B cell (primary cell): ENCODE measurements around the gene MYO16. TPM values are rescaled to one million over a fixed set of nuclear protein-coding genes. Genes with fewer than 3 reads are reported as not detected.

Experiments used
- ATAC-seq: fragments of 200-7000 bp; cut with Tn5 transposase; one replicate; pipeline ENCODE4 v1.10.0; 2021; ENCODE audit warnings: low read depth, mild to moderate bottlenecking, moderate number of reproducible peaks, moderate library complexity
- CTCF ChIA-PET: fragments of 350-600 bp; sonication (Branson Sonifier 250); formaldehyde crosslinking; loops from one replicate; lab custom pipeline; 2021; ENCODE audit warnings: antibody characterized with exemption, inconsistent platforms; lab: Charles Lee
- POLR2A ChIA-PET: fragments of 350-600 bp; sonication (Branson Sonifier 250); formaldehyde crosslinking; loops from one replicate; lab custom pipeline; 2021; ENCODE audit warnings: antibody characterized with exemption; lab: Charles Lee
- DNase-seq: peaks from one replicate; pipeline ENCODE4 v3.0.0; 2013
- H2AFZ ChIP-seq: 2 replicates; pipeline ENCODE4 v1.6.1; 2012; ENCODE audit warnings: mild to moderate bottlenecking, low read depth, low read length; ENCODE audit not compliant: insufficient read depth, poor library complexity, severe bottlenecking
- H3K27ac ChIP-seq, 2 donors: 1 replicate in 1 of 2; 2 replicates in 1 of 2; pipeline ENCODE4 v1.5.1; 2012 to 2013; ENCODE audit warnings: low read length in 2 of 2, mild to moderate bottlenecking in 2 of 2, moderate library complexity in 1 of 2
- H3K27me3 ChIP-seq, 4 experiments: fragments of 200-600 bp in 1 of 4; sonication (generic) in 1 of 4; replicated peaks in 1 of 4; 1 replicate in 2 of 4; 2 replicates in 2 of 4; pipeline versions ENCODE4 v1.6.1 to v1.7.0; 2013 to 2016; ENCODE audit warnings: low read length in 3 of 4, mild to moderate bottlenecking in 2 of 4, mixed read lengths in 1 of 4, moderate library complexity in 1 of 4; ENCODE audit not compliant: insufficient read depth in 4 of 4, control insufficient read depth in 3 of 4; ENCODE audit errors: control extremely low read depth in 1 of 4
- H3K36me3 ChIP-seq, 2 experiments: replicated peaks in 1 of 2; 1 replicate in 1 of 2; 2 replicates in 1 of 2; pipeline versions ENCODE4 v1.6.1 to v1.7.1; 2013; ENCODE audit warnings: low read length in 1 of 2; ENCODE audit not compliant: insufficient read depth in 2 of 2, control insufficient read depth in 1 of 2; ENCODE audit errors: control extremely low read depth in 1 of 2, extremely low read depth in 1 of 2
- H3K4me1 ChIP-seq, 2 donors: fragments of 200-600 bp in 1 of 2; sonication (generic) in 1 of 2; 1 replicate in 1 of 2; 2 replicates in 1 of 2; pipeline versions ENCODE4 v1.5.1 to v1.6.1; 2013 to 2017; ENCODE audit warnings: low read length in 2 of 2; ENCODE audit not compliant: control insufficient read depth in 2 of 2, insufficient read depth in 2 of 2
- H3K4me2 ChIP-seq: replicated peaks from 2 replicates; pipeline ENCODE3; 2012; ENCODE audit warnings: mild to moderate bottlenecking, low read depth, low read length; ENCODE audit not compliant: poor library complexity, severe bottlenecking
- H3K4me3 ChIP-seq, 5 experiments: fragments of 200-600 bp in 1 of 5; sonication (generic) in 1 of 5; 1 replicate in 3 of 5; 2 replicates in 2 of 5; pipeline versions ENCODE4 v1.5.1 to v1.7.0; 2011 to 2016; ENCODE audit warnings: low read length in 4 of 5, mild to moderate bottlenecking in 4 of 5, low read depth in 2 of 5, control low read depth in 1 of 5, moderate library complexity in 1 of 5; ENCODE audit not compliant: insufficient read depth in 1 of 5; ENCODE audit errors: control extremely low read depth in 1 of 5, extremely low read depth in 1 of 5
- H3K79me2 ChIP-seq: fragments of 200-600 bp; sonication (generic); one replicate; pipeline ENCODE4 v1.6.0; 2016; ENCODE audit warnings: low read length; ENCODE audit not compliant: control insufficient read depth, insufficient read depth
- H3K9ac ChIP-seq: fragments of 200-600 bp; sonication (generic); 2 replicates; pipeline ENCODE4 v1.6.1; 2017; ENCODE audit warnings: mild to moderate bottlenecking, low read length, moderate library complexity
- H3K9me3 ChIP-seq, 3 donors: one replicate each; pipeline versions ENCODE4 v1.6.1 to v1.7.1; 2013; ENCODE audit warnings: low read length in 2 of 3; ENCODE audit not compliant: control insufficient read depth in 2 of 3, insufficient read depth in 1 of 3; ENCODE audit errors: control extremely low read depth in 1 of 3
- H4K20me1 ChIP-seq: 2 replicates; pipeline ENCODE4 v1.6.0; 2012; ENCODE audit warnings: mild to moderate bottlenecking, low read length; ENCODE audit not compliant: insufficient read depth, control insufficient read depth, poor library complexity, severe bottlenecking
- H3K27ac Mint-ChIP-seq: one replicate; pipeline ENCODE4 v1.8.0; 2021; ENCODE audit warnings: mixed read lengths
- H3K27me3 Mint-ChIP-seq: one replicate; pipeline ENCODE4 v1.8.0; 2021; ENCODE audit warnings: mixed read lengths
- H3K4me1 Mint-ChIP-seq: one replicate; pipeline ENCODE4 v1.8.0; 2021; ENCODE audit warnings: mixed read lengths
- H3K4me3 Mint-ChIP-seq: one replicate; pipeline ENCODE4 v1.8.0; 2021; ENCODE audit warnings: mixed read lengths
- H3K9me3 Mint-ChIP-seq: one replicate; pipeline ENCODE4 v1.8.0; 2022; ENCODE audit warnings: mixed read lengths; ENCODE audit not compliant: insufficient read depth
- EZH2 ChIP-seq: IDR thresholded peaks from 2 replicates; pipeline ENCODE4 v1.6.1; 2012; ENCODE audit warnings: borderline replicate concordance, low read depth, mild to moderate bottlenecking, moderate library complexity, low read length; ENCODE audit not compliant: insufficient read depth, poor library complexity, severe bottlenecking
- WGBS: methylation state at CpG from one replicate; pipeline ENCODE4 v1.1.5; 2013; ENCODE audit warnings: missing lambda C conversion rate; ENCODE audit not compliant: insufficient coverage; 5-methylcytosine and 5-hydroxymethylcytosine counted together
- intact Hi-C: fragments of 100-400 bp; cut with micrococcal nuclease; formaldehyde crosslinking; loops from one replicate; pipeline ENCODE4 v1.10.0; 2022
- polyA plus RNA-seq: library from polyadenylated mRNA; depleted of rRNA; stranded (reverse); fragments of >200 nt; gene quantifications from 2 replicates; pipeline ENCODE4 v1.2.3, GENCODE V29; 2012
- total RNA-seq, 2 donors: library from RNA; stranded (reverse); fragments of 120-200 nt in 1 of 2; gene quantifications; 1 replicate in 1 of 2; 2 replicates in 1 of 2; pipeline versions ENCODE4 v1.2.3 to v1.2.4, GENCODE V29; 2013 to 2022
- TF ChIP-seq, protein P1 (sequence below): fragments of 200-600 bp; IDR thresholded peaks from one replicate; pipeline ENCODE4 v1.8.0; 2022; ENCODE audit warnings: antibody characterized with exemption, mild to moderate bottlenecking

Gene MYO16
- total and polyA plus RNA-seq, 2 donors (not counting 1 experiment from before 2014, with no cell fraction given), result not detected

DNA sequence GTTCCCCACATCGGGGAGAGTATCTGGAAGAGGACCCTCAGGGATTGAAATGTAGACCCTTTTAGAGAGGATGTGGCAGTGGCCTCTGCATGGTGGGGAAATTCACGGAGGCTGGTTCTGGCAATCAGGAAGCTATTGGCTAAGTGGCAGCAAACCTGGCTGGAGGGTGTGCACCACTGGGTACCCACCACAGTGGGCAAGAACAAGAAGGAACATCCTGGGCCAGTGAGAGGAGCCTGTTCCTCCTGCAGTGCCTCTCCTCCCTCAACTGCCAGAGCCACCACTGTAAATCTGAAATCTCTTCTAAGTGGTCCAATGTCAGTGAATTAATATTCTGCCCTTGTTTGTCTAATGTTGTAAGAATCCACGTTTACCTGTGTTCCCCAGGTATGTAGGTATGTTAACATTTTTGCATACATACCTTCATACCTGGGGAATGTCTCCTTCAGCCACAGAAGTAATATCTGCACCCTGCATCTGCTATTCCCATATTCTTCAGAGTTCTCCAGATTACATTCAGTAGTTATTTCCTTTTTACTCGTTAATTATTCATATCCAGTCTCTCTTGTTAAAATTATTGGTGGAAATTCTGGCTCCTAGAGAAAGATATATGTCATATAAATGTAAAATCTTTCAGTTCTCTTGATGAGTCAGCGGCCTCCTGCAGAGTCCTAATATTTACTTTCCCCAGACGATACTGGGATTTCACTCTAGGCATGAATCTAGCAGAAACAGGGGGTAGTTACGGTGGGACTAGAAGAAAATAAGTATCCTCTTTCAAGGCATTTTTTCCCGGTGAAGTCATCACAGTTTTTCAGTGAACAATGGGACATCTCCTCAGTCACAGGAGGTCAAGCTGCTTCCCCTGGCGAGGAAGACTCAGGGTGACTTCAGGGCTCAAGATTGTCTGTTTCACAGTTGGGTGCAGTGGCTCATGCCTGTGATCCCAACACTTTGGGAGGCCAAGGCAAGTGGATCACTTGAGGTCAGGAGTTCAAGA is 148.3 kb downstream of the MYO16 start:
- H3K4me3 ChIP-seq, result no peak overlapping the region
- no peaks in the 10 kb centered on the region for H3K27me3 Mint-ChIP-seq
- H4K20me1 ChIP-seq, result no peaks in the 10 kb centered on the region
- H3K9me3 ChIP-seq, result peaks cover 0 to 5% (median 0%) of the 10 kb centered on the region in 3 donors
- no peaks in the 10 kb centered on the region for H3K79me2 ChIP-seq
- no peak overlapping the region for H3K27ac ChIP-seq
- ChIA-PET POLR2A (no interaction called here), CTCF (no interaction called here)
- no peaks in the 10 kb centered on the region for H3K4me1 ChIP-seq
- no peak overlapping the region for H3K4me3 Mint-ChIP-seq
- H3K36me3 ChIP-seq, result no peaks in the 10 kb centered on the region
- TF ChIP-seq, protein P1, sequence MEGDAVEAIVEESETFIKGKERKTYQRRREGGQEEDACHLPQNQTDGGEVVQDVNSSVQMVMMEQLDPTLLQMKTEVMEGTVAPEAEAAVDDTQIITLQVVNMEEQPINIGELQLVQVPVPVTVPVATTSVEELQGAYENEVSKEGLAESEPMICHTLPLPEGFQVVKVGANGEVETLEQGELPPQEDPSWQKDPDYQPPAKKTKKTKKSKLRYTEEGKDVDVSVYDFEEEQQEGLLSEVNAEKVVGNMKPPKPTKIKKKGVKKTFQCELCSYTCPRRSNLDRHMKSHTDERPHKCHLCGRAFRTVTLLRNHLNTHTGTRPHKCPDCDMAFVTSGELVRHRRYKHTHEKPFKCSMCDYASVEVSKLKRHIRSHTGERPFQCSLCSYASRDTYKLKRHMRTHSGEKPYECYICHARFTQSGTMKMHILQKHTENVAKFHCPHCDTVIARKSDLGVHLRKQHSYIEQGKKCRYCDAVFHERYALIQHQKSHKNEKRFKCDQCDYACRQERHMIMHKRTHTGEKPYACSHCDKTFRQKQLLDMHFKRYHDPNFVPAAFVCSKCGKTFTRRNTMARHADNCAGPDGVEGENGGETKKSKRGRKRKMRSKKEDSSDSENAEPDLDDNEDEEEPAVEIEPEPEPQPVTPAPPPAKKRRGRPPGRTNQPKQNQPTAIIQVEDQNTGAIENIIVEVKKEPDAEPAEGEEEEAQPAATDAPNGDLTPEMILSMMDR, result no peak
- no peak for TF ChIP-seq EZH2
- H3K4me2 ChIP-seq, result no peak overlapping the region
- intact Hi-C loops, result no loop called here
- H3K9me3 Mint-ChIP-seq, result peaks cover 2% of the 10 kb centered on the region
- H3K27me3 ChIP-seq, result no peaks in the 10 kb centered on the region
- 58% methylated on average over 2 of the region's 9 CpGs for WGBS
- no peak overlapping the region for H3K27ac Mint-ChIP-seq
- H2AFZ ChIP-seq, result no peak overlapping the region
- no peak for DNase-seq
- no peaks in the 10 kb centered on the region for H3K4me1 Mint-ChIP-seq
- ATAC-seq, result no peak
- H3K9ac ChIP-seq, result no peak overlapping the region

DNA sequence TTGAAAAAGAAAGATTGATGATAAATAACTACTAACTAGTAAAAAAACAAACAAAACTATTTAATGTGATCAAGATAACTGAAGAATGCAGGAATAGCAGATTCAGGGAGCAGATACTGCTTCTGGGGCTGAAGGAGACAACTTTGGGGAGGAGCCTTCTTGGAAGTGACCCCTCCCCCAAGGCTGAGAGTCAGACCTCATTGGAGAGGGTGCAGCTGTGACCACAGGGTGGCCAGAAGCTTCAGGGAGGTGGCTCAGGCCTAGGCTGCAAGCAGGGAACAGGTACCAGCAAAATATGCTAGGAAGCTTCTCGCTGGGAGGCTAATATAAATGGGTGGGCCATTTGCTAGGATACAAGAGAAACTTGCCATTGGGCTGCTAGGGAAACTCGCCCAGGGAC is 149.9 kb downstream of the MYO16 start:
- intact Hi-C loops, result no loop called here
- Histone ChIP-seq H3K4me1 (no peaks in the 10 kb centered on the region), H3K9ac (no peak overlapping the region), H3K4me3 (no peak overlapping the region), H3K27ac (no peak overlapping the region), H2AFZ (no peak overlapping the region), H4K20me1 (no peaks in the 10 kb centered on the region), H3K79me2 (no peaks in the 10 kb centered on the region), H3K36me3 (no peaks in the 10 kb centered on the region), H3K4me2 (no peak overlapping the region), H3K27me3 (no peaks in the 10 kb centered on the region), H3K9me3 (peaks cover 0 to 5% (median 0%) of the 10 kb centered on the region in 3 donors)
- TF ChIP-seq EZH2, result no peak
- TF ChIP-seq, protein P1, result no peak
- Mint-ChIP-seq H3K27ac (no peak overlapping the region), H3K27me3 (no peaks in the 10 kb centered on the region), H3K4me3 (no peak overlapping the region), H3K9me3 (peaks cover 4% of the 10 kb centered on the region), H3K4me1 (no peaks in the 10 kb centered on the region)
- WGBS, result 95% methylated on average over 2 of the region's 2 CpGs
- no peak for DNase-seq
- POLR2A ChIA-PET, result no interaction called here
- no peak for ATAC-seq
- CTCF ChIA-PET, result no interaction called here
